Retinal pigment epithelial cell (primary cell): Measurements from ENCODE around the gene SPON1.

ENCODE experiments used
- DNase-seq: peaks from one replicate; pipeline ENCODE4 v3.0.0-alpha.2; 2010; ENCODE audit warnings: low read depth
- H3K4me3 ChIP-seq: 2 replicates; pipeline ENCODE4 v1.5.1; 2011; ENCODE audit warnings: mild to moderate bottlenecking, low read length, control low read depth, moderate library complexity
- CTCF ChIP-seq: conservative IDR thresholded peaks from 2 replicates; pipeline ENCODE4 v1.5.1; 2011; ENCODE audit warnings: low read depth, low read length, control low read depth, inconsistent platforms

SPON1 gene

GRCh38 chr11:14202251-14203196 is 240.0 kb downstream of the SPON1 start:
- no peak for TF ChIP-seq CTCF
- no peak overlapping the region for H3K4me3 ChIP-seq
- DNase-seq = no peak

- no peak overlapping the region for H3K4me3 ChIP-seq
- no peak for TF ChIP-seq CTCF
- no peak for DNase-seq
Measured at GRCh38 chr11:14203321-14203720, 240.8 kb downstream of the SPON1 start.

DNA sequence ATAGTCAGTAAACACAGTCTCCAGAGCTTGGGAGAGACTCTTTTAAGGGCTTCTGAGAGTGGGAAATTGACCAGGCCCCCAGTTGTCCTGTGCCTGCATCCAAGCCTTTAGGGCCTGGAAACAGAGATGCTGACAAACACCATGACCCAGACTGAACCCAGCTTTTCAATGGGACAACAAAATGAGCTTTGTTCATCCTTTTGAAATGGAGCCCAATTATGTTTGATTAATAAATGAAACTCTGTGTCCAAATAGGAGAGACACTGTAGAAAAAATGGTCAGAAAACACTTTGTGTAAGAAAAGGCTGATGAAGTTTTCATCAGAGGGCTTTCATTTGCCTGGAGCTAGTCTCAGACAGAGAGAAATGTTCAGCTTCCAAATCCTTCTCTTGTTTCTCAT is 250.5 kb downstream of the SPON1 start:
- no peak overlapping the region for H3K4me3 ChIP-seq
- no peak for DNase-seq
- TF ChIP-seq CTCF = no peak

DNA sequence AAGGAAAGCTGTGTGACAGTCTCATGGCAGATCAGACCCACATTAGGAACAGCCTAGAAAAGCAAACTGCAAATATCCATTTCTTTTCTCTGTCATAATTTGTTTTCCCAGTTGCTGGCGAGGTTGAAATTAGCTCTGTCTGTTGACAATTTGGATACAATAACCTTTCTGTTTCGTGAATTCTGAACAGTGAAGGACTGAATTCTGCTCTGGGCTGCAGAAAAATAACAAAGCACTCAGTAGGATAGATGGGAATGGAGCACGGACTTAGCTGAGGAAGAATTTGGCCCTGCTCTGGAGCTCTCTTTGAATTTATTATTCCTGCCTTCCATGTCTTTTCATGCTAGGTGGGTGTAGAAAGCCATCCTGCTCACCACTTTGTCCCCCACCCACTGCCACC is 256.2 kb downstream of the SPON1 start:
- DNase-seq = no peak
- no peak for TF ChIP-seq CTCF
- H3K4me3 ChIP-seq = no peak overlapping the region

DNA sequence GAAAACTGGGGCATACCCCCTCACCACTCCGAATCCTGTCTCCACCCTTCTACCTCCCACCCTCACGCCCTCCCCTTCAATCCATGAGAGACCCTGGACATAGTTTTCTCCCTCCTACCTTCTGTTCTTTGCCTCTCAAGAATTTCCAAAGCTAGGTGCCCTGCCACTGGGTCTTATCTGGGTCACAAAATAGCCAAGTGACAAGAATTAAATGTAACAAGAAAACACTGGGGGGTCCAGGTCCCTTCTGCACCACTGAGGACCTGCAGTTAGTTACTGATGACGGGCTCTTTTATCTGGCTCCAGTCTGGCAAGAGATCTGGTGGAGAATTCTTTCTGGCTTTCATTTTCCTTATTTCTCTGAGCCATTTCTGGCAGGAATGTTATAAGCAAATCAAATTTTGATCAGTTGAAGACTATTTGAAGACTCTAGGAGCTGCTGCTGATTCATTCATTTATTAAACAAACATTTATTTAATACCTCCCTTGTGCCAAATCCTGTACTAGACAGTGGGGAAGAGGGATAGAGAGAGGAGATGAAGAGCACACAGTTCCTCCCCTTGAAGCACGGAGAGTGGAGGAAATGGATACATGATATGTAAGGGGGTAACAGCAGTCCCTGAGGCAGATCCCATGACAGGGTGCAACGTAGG is 261.2 kb downstream of the SPON1 start:
- no peak for TF ChIP-seq CTCF
- no peak overlapping the region for H3K4me3 ChIP-seq
- DNase-seq = no peak

DNA sequence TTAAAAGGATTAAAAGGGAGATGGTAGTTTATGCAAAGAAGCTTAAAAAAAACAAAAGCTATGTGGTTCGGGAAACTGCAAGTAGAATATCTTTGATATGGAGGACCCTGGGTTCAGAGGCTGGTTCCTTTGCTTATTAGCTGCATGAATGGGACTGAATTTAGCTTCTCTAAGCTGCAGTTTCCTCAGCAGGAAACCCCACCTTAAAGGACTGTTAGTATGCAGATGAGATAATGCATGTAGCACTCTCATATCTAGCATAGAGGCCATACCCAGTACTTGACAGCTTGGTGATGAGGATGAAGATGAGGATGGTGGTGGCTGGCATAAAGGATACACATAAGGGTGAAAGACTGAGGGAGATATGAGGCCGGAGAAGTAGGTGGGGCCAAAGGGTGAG is 261.9 kb downstream of the SPON1 start:
- no peak overlapping the region for H3K4me3 ChIP-seq
- no peak for TF ChIP-seq CTCF
- DNase-seq = no peak
